ENCODE results near the gene NTHL1.
A peak's percentile ranks its signal among the peaks of the same experiment; 100 is the strongest.

Gene NTHL1

DNA sequence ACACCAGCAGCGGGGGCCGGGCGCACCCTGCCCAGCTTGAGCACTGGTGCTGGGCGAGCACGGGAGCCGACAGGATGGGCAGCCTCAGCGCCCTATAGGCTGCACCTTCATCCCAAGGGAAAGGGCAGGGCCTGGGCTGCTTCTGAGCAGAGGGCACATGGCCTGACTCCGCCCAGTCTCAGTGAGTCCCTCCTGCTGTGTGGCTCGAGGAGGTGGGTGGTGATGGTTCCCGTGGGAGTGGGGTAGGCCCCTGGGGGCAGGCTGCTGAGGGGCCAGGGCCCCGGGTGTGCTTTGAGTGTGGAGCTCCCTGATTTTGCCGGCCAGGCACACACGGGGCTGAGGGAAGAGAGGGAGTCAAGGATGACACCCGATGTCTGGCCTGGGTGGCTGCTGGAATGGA is 38.0 kb upstream of the NTHL1 start:
- H3K36me3 ChIP-seq = peaks cover 83% of the 10 kb centered on the region
- no peaks in the 10 kb centered on the region for H3K9me3 ChIP-seq (ENCODE audit: severe bottlenecking)
- H3K27ac ChIP-seq = no peak overlapping the region
- DNase-seq = no peak
- H3K27me3 ChIP-seq (ENCODE audit: insufficient read depth, low read depth, severe bottlenecking) = no peaks in the 10 kb centered on the region
- TF ChIP-seq, protein P1, sequence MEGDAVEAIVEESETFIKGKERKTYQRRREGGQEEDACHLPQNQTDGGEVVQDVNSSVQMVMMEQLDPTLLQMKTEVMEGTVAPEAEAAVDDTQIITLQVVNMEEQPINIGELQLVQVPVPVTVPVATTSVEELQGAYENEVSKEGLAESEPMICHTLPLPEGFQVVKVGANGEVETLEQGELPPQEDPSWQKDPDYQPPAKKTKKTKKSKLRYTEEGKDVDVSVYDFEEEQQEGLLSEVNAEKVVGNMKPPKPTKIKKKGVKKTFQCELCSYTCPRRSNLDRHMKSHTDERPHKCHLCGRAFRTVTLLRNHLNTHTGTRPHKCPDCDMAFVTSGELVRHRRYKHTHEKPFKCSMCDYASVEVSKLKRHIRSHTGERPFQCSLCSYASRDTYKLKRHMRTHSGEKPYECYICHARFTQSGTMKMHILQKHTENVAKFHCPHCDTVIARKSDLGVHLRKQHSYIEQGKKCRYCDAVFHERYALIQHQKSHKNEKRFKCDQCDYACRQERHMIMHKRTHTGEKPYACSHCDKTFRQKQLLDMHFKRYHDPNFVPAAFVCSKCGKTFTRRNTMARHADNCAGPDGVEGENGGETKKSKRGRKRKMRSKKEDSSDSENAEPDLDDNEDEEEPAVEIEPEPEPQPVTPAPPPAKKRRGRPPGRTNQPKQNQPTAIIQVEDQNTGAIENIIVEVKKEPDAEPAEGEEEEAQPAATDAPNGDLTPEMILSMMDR (IDR thresholded peaks at IDR 0.05; ENCODE audit: low read depth, low read length) = no peak
- no peak overlapping the region for H3K4me3 ChIP-seq (ENCODE audit: low read depth, low read length)

DNA sequence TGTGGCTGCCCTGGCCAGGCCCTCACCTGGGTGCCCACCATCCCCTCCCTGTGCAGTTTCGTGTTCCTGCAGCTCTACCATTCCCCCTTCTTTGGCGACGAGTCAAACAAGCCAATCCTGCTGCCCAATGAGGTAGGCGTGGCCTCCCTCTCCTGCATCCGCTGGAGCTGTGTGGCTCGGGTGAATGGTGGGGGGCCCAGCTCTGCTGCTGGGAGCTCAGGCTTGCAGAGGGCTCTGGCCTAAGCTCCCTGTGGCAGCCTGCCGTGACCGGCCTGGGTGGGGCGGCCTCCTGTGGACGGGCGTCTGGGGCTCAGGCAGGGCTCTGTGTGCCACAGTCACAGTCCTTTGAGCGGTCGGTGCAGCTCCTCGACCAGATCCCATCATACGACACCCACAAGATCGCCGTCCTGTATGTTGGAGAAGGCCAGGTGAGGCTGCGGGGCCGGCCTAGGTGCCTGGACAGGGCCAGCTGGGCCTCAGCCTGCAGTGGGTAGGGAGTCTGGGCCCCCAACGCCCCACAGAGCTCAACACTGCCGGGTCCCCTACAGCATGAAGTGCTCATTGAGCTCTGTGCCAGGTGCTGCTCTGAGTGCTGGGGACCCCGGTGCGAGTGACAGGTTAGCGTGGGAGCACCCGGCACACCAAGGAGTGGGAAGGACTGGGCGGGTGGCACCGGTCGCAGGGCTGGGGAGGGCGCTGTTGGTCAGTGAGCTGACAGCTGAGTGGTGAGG is 37.4 kb upstream of the NTHL1 start:
- H3K27me3 ChIP-seq (ENCODE audit: insufficient read depth, low read depth, severe bottlenecking) = no peaks in the 10 kb centered on the region
- H3K36me3 ChIP-seq = peaks cover 81% of the 10 kb centered on the region
- TF ChIP-seq, protein P1 (IDR thresholded peaks at IDR 0.05; ENCODE audit: low read depth, low read length) = no peak
- no peaks in the 10 kb centered on the region for H3K9me3 ChIP-seq (ENCODE audit: severe bottlenecking)
- no peak overlapping the region for H3K4me3 ChIP-seq (ENCODE audit: low read depth, low read length)
- no peak for DNase-seq
- H3K27ac ChIP-seq = no peak overlapping the region

DNA sequence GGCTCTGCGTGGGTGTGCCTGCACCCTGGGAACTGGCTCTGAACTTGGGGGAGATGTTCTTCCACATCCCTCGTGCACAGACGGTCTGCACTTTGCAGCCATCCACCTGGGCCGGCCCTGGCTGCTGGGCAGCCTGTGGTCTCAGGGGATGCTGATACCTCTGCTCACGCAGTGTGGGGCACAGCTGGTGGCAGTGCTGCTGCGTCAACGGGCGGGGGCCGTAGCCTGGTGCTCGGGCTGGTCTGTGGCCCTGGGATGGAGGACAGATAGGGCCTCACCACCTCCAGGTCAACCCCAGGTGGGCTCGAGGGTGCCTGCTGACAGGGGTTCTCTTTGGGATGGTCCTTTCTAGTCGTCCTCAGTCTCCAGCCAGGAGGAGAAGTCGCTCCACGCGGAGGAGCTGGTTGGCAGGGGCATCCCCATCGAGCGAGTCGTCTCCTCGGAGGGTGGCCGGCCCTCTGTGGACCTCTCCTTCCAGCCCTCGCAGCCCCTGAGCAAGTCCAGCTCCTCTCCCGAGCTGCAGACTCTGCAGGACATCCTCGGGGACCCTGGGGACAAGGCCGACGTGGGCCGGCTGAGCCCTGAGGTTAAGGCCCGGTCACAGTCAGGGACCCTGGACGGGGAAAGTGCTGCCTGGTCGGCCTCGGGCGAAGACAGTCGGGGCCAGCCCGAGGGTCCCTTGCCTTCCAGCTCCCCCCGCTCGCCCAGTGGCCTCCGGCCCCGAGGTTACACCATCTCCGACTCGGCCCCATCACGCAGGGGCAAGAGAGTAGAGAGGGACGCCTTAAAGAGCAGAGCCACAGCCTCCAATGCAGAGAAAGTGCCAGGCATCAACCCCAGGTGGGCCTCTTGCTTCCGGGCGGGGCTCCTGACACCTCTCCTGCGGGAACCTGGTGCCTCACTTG is 36.5 kb upstream of the NTHL1 start:
- Histone ChIP-seq H3K27me3 (ENCODE audit: insufficient read depth, low read depth, severe bottlenecking) (no peaks in the 10 kb centered on the region), H3K36me3 (peaks cover 81% of the 10 kb centered on the region), H3K9me3 (ENCODE audit: severe bottlenecking) (no peaks in the 10 kb centered on the region), H3K4me3 (ENCODE audit: low read depth, low read length) (no peak overlapping the region), H3K27ac (no peak overlapping the region)
- no peak for DNase-seq
- TF ChIP-seq, protein P1 (IDR thresholded peaks at IDR 0.05; ENCODE audit: low read depth, low read length) = no peak

DNA sequence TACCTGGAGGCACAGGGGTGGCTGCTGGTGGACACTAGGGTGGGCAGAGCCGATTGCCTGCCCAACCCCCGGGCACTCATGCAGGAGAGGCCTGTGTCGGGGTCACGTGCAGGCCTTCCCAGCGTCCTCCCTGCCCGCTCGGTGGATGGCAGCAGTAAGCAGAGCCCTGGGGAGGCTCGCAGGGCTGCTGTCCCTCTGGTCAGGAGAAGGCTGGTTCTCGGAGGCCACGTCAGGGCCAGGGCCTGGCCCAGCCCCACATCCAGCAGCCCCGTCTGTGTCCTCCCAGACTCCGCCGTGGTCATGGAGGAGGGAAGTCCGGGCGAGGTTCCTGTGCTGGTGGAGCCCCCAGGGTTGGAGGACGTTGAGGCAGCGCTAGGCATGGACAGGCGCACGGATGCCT is 35.8 kb upstream of the NTHL1 start:
- TF ChIP-seq, protein P1 (IDR thresholded peaks at IDR 0.05; ENCODE audit: low read depth, low read length) = no peak
- no peaks in the 10 kb centered on the region for H3K9me3 ChIP-seq (ENCODE audit: severe bottlenecking)
- peaks cover 79% of the 10 kb centered on the region for H3K36me3 ChIP-seq
- no peak for DNase-seq
- peak overlapping the region; percentile 29; the same call in 1 of the 2 replicates for H3K27ac ChIP-seq
- no peaks in the 10 kb centered on the region for H3K27me3 ChIP-seq (ENCODE audit: insufficient read depth, low read depth, severe bottlenecking)
- H3K4me3 ChIP-seq (ENCODE audit: low read depth, low read length) = no peak overlapping the region

DNA sequence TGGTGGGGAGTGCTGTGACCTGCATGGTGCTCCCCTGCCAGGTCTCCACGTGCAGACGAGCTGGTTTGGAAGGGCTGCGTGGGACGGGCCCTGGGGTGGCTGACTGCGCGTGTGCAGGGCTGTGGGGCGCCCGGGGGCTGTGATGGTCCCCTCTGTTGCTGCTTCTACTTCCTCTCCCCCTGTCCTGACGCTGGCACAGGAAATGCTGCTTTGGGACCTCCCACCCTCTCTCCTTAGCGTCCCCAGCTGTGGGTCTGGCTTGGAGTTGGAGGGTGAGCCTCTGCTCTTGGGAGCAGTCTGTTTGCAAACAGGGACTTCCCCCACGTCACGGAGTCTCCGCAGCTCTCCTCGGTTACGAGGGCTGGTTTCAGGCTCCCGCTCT is 35.3 kb upstream of the NTHL1 start:
- TF ChIP-seq, protein P1 (IDR thresholded peaks at IDR 0.05; ENCODE audit: low read depth, low read length) = no peak
- H3K27me3 ChIP-seq (ENCODE audit: insufficient read depth, low read depth, severe bottlenecking) = no peaks in the 10 kb centered on the region
- peak overlapping the region; percentile 29; the same call in 1 of the 2 replicates for H3K27ac ChIP-seq
- H3K9me3 ChIP-seq (ENCODE audit: severe bottlenecking) = no peaks in the 10 kb centered on the region
- H3K36me3 ChIP-seq = peaks cover 74% of the 10 kb centered on the region
- H3K4me3 ChIP-seq (ENCODE audit: low read depth, low read length) = no peak overlapping the region
- no peak for DNase-seq
